Measurements from ENCODE around the gene SATL1.
"Not testable (repeated sequence)": the region's sequence is repeated elsewhere in the genome, so short reads cannot be mapped to it uniquely, and the experiment has no call there.

GRCh38 chrX:85285286-85285685, 41.7 kb upstream of the SATL1 start:
- not testable (repeated sequence) for TF ChIP-seq MTF1 (CRISPR knock-in tag; IDR thresholded peaks at IDR 0.05; ENCODE audit: borderline replicate concordance); SMARCA4 (IDR thresholded peaks at IDR 0.05); ZFX (CRISPR knock-in tag; IDR thresholded peaks at IDR 0.05); CBX3 (IDR thresholded peaks at IDR 0.05; ENCODE audit: borderline replicate concordance in 1 of 2, low read length in 2 of 2); POLR2AphosphoS5 (IDR thresholded peaks at IDR 0.05; ENCODE audit: control insufficient read depth, insufficient read depth, low read depth, low read length); ZKSCAN1 (IDR thresholded peaks at IDR 0.05; ENCODE audit: low read depth, low read length); HOXB6 (CRISPR knock-in tag; IDR thresholded peaks at IDR 0.05; ENCODE audit: borderline replicate concordance); XRCC5 (IDR thresholded peaks at IDR 0.05; ENCODE audit: low read depth, low read length); JUND (IDR thresholded peaks at IDR 0.05; ENCODE audit: borderline replicate concordance, low read depth, low read length); JUND (tag; IDR thresholded peaks at IDR 0.05; ENCODE audit: borderline replicate concordance, low read depth, low read length); FOSL1 (tag; conservative IDR thresholded peaks at IDR 0.05); CTCF (IDR thresholded peaks at IDR 0.05 in 2 of 3, conservative IDR thresholded peaks at IDR 0.05 in 1 of 3; ENCODE audit: insufficient read depth in 2 of 3, low read depth in 1 of 3, low read length in 3 of 3); ARID3A (IDR thresholded peaks at IDR 0.05; ENCODE audit: borderline replicate concordance, low read depth, low read length); ZNF407 (IDR thresholded peaks at IDR 0.05; ENCODE audit: low read depth)

All from K562 (cell line).